ENCODE results near the gene EDEM1. TPM values are rescaled to one million over a fixed set of nuclear protein-coding genes. Genes with fewer than 3 reads are reported as not detected.

Gene EDEM1
- total RNA-seq, 4 donors from 2014 or later: 18.4 to 41.7 (median 35.8) TPM

- no peak for ATAC-seq
- Histone ChIP-seq H3K4me1 (no peaks in the 10 kb centered on the region), H3K27me3 (no peaks in the 10 kb centered on the region), H3K27ac (no peak overlapping the region), H3K4me3 (no peak overlapping the region), H3K36me3 (no peaks in the 10 kb centered on the region), H3K9me3 (no peaks in the 10 kb centered on the region)
- no peak for TF ChIP-seq EP300 (IDR thresholded peaks at IDR 0.05)
- TF ChIP-seq POLR2A (IDR thresholded peaks at IDR 0.05): no peak
- no peak for TF ChIP-seq POLR2AphosphoS5 (IDR thresholded peaks at IDR 0.05)
- TF ChIP-seq, protein P1, sequence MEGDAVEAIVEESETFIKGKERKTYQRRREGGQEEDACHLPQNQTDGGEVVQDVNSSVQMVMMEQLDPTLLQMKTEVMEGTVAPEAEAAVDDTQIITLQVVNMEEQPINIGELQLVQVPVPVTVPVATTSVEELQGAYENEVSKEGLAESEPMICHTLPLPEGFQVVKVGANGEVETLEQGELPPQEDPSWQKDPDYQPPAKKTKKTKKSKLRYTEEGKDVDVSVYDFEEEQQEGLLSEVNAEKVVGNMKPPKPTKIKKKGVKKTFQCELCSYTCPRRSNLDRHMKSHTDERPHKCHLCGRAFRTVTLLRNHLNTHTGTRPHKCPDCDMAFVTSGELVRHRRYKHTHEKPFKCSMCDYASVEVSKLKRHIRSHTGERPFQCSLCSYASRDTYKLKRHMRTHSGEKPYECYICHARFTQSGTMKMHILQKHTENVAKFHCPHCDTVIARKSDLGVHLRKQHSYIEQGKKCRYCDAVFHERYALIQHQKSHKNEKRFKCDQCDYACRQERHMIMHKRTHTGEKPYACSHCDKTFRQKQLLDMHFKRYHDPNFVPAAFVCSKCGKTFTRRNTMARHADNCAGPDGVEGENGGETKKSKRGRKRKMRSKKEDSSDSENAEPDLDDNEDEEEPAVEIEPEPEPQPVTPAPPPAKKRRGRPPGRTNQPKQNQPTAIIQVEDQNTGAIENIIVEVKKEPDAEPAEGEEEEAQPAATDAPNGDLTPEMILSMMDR (IDR thresholded peaks at IDR 0.05): no peak
- WGBS, 2 donors (ENCODE audit: low coverage in 1 of 2): 91 to 92% methylated on average over 4 of the region's 4 CpGs
Observed at GRCh38 chr3:5264093-5264600, 76.6 kb downstream of the EDEM1 start.

GRCh38 chr3:5264896-5265770 is 77.6 kb downstream of the EDEM1 start:
- TF ChIP-seq POLR2AphosphoS5 (IDR thresholded peaks at IDR 0.05): no peak
- Histone ChIP-seq H3K27me3 (no peaks in the 10 kb centered on the region), H3K36me3 (no peaks in the 10 kb centered on the region), H3K27ac (no peak overlapping the region), H3K9me3 (no peaks in the 10 kb centered on the region), H3K4me1 (no peaks in the 10 kb centered on the region), H3K4me3 (no peak overlapping the region)
- WGBS, 2 donors (ENCODE audit: low coverage in 1 of 2): 64 to 76% methylated on average over 6 to 7 of the region's 7 CpGs
- ATAC-seq: no peak

- TF ChIP-seq POLR2AphosphoS5 (IDR thresholded peaks at IDR 0.05) (no peak), EP300 (IDR thresholded peaks at IDR 0.05) (no peak), POLR2A (IDR thresholded peaks at IDR 0.05) (no peak)
- TF ChIP-seq, protein P1 (IDR thresholded peaks at IDR 0.05): no peak
- no peak overlapping the region for H3K27ac ChIP-seq
- no peak for ATAC-seq
- H3K36me3 ChIP-seq: no peaks in the 10 kb centered on the region
- no peaks in the 10 kb centered on the region for H3K27me3 ChIP-seq
- no peaks in the 10 kb centered on the region for H3K9me3 ChIP-seq
- WGBS, 2 donors (ENCODE audit: low coverage in 1 of 2): 60 to 77% methylated on average over 2 of the region's 2 CpGs
- H3K4me1 ChIP-seq: no peaks in the 10 kb centered on the region
- H3K4me3 ChIP-seq: no peak overlapping the region
Observed at GRCh38 chr3:5267252-5267651, 79.7 kb downstream of the EDEM1 start.

DNA sequence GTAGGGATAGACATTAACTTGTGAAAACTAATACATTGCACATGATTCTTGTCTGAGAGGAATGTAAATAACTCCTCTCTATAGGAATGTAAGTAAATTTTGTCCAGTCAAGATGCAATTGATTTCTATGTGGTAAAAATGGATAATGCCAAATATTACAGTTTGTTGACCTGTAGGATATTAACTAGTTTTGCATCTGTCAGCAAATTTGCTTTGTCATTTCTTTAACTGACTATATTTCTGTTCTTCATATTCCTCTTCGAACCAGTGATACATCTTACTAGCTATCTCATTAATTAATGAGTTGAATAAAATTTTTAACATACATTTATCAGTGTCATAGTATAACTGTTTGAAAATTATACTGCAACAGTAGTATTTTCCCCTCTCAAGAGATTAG is 80.4 kb downstream of the EDEM1 start:
- Histone ChIP-seq H3K27ac (no peak overlapping the region), H3K27me3 (no peaks in the 10 kb centered on the region), H3K4me1 (no peaks in the 10 kb centered on the region), H3K9me3 (no peaks in the 10 kb centered on the region), H3K4me3 (no peak overlapping the region), H3K36me3 (no peaks in the 10 kb centered on the region)
- TF ChIP-seq, protein P1 (IDR thresholded peaks at IDR 0.05): no peak
- no peak for TF ChIP-seq POLR2AphosphoS5 (IDR thresholded peaks at IDR 0.05)
- TF ChIP-seq EP300 (IDR thresholded peaks at IDR 0.05): no peak
- no peak for TF ChIP-seq POLR2A (IDR thresholded peaks at IDR 0.05)
- WGBS, 2 donors (ENCODE audit: low coverage in 1 of 2): 80 to 89% methylated on average over 1 of the region's 1 CpG
- ATAC-seq: no peak

Small RNAs within 50 kb of the gene (small RNA-seq; reads per million reads assigned to genes)
- gene MIR4790 (0 reads per million in 4 donors), gene RN7SL553P (0 reads per million in 4 donors)

Other genes with a start within 250 kb of the EDEM1 start
- gene BHLHE40, start 208.3 kb upstream of the EDEM1 start, total RNA-seq: 10 to 100 TPM in 3 of 4 donors, 1 to 10 TPM in 1; 7.8 to 46.0 (median 14.0) TPM
- 10 to 100 TPM; 41.5 to 59.9 (median 50.9) TPM for gene ARL8B, start 65.4 kb upstream of the EDEM1 start, total RNA-seq

Data from gastroesophageal sphincter (tissue), 4 donors.